OCI-LY7 (cell line): ENCODE data around the gene CD22. TPM values are rescaled to one million over a fixed set of nuclear protein-coding genes. Genes with fewer than 3 reads are reported as not detected.

Experiments
- BruUV-seq: library from RNA; stranded (reverse); fragments of 400-500 nt; replicated peaks from 2 replicates; lab custom pipeline; 2021; lab: Mats Ljungman, UMichigan
- CTCF ChIA-PET: fragments of 300-600 bp; sonication (Branson Sonifier 250); formaldehyde crosslinking; loops from one replicate; lab custom pipeline; 2022; ENCODE audit warnings: antibody characterized with exemption; ENCODE audit not compliant: unreplicated experiment; lab: Charles Lee
- POLR2A ChIA-PET: fragments of 300-600 bp; sonication (Branson Sonifier 250); formaldehyde crosslinking; loops from one replicate; lab custom pipeline; 2022; ENCODE audit warnings: antibody characterized with exemption; lab: Charles Lee
- DNase-seq: peaks from one replicate; pipeline ENCODE4 v3.0.0-alpha.2; 2015; ENCODE audit warnings: low spot score
- H2AFZ ChIP-seq: fragments of 200-600 bp; sonication (generic), shearing (Covaris generic); 2 replicates; pipeline ENCODE4 v1.6.1; 2014; ENCODE audit warnings: mild to moderate bottlenecking, antibody characterized with exemption, low read length, moderate library complexity
- H3K27ac ChIP-seq: fragments of 200-600 bp; sonication (generic); 2 replicates; pipeline ENCODE4 v1.5.1; 2014; ENCODE audit warnings: mixed run types, low read depth, mild to moderate bottlenecking, moderate library complexity, low read length, inconsistent platforms; ENCODE audit not compliant: poor library complexity, severe bottlenecking
- H3K36me3 ChIP-seq: fragments of 200-600 bp; sonication (generic); 2 replicates; pipeline ENCODE4 v1.6.1; 2014; ENCODE audit warnings: mild to moderate bottlenecking, antibody characterized with exemption, low read length, moderate library complexity, mixed read lengths; ENCODE audit not compliant: insufficient read depth
- H3K4me1 ChIP-seq: fragments of 200-600 bp; sonication (generic); 2 replicates; pipeline ENCODE4 v1.5.1; 2014; ENCODE audit warnings: mild to moderate bottlenecking, low read length; ENCODE audit not compliant: insufficient read depth, poor library complexity, severe bottlenecking
- H3K4me2 ChIP-seq: fragments of 200-600 bp; sonication (generic); 2 replicates; pipeline ENCODE4 v1.6.1; 2014; ENCODE audit warnings: mild to moderate bottlenecking, low read length
- H3K4me3 ChIP-seq: fragments of 200-600 bp; sonication (generic); 2 replicates; pipeline ENCODE4 v1.5.1; 2014; ENCODE audit warnings: mild to moderate bottlenecking, low read depth, low read length; ENCODE audit not compliant: poor library complexity, severe bottlenecking
- H3K79me2 ChIP-seq: fragments of 200-600 bp; sonication (generic); 2 replicates; pipeline ENCODE4 v1.6.1; 2016; ENCODE audit warnings: low read depth, mild to moderate bottlenecking, low read length, moderate library complexity, mixed read lengths; ENCODE audit not compliant: insufficient read depth
- H3K9me2 ChIP-seq: fragments of 200-600 bp; sonication (generic); 2 replicates; pipeline ENCODE4 v1.6.1; 2016; ENCODE audit warnings: mild to moderate bottlenecking, low read length, mixed read lengths; ENCODE audit not compliant: insufficient read depth
- H3K9me3 ChIP-seq: fragments of 200-600 bp; sonication (generic); 2 replicates; pipeline ENCODE4 v1.6.1; 2014; ENCODE audit warnings: mild to moderate bottlenecking, mixed run types, low read length, mixed read lengths
- H4K20me1 ChIP-seq: fragments of 200-600 bp; sonication (generic); 2 replicates; pipeline ENCODE4 v1.6.1; 2014; ENCODE audit warnings: mild to moderate bottlenecking, antibody characterized with exemption, low read length, moderate library complexity, mixed read lengths; ENCODE audit not compliant: insufficient read depth
- EZH2phosphoT487 ChIP-seq: fragments of 200-600 bp; sonication (generic); IDR thresholded peaks from 2 replicates; pipeline ENCODE4 v1.6.1; 2018; ENCODE audit warnings: low read depth, borderline replicate concordance, mild to moderate bottlenecking, mixed run types, antibody characterized with exemption, low read length, moderate library complexity, mixed read lengths
- intact Hi-C: fragments of 100-400 bp; cut with micrococcal nuclease; formaldehyde crosslinking; loops from one replicate; pipeline ENCODE4 v1.10.0; 2022; ENCODE audit not compliant: unreplicated experiment
- total RNA-seq, 2 experiments: library from RNA; depleted of rRNA in 1 of 2; stranded (reverse); fragments of >200 nt in 1 of 2; shearing (Covaris generic) in 1 of 2; gene quantifications; 2 replicates each; pipeline ENCODE4 v1.2.3, GENCODE V29; 2014 to 2022
- TF ChIP-seq, protein P1 (sequence below): fragments of 200-600 bp; sonication (generic); conservative IDR thresholded peaks from 2 replicates; pipeline ENCODE4 v1.5.1; 2014; ENCODE audit warnings: mild to moderate bottlenecking, antibody characterized with exemption, low read length, moderate library complexity, mixed read lengths

CD22 gene
- total RNA-seq, 2 experiments from 2014 or later: 413 to 972 TPM

GRCh38 chr19:35292421-35293362 is 36.3 kb upstream of the CD22 start:
- Histone ChIP-seq H3K79me2 (no peaks in the 10 kb centered on the region), H3K9me2 (no peaks in the 10 kb centered on the region), H3K4me2 (peak overlapping the region; percentile 80), H3K4me3 (no peak overlapping the region), H3K4me1 (peaks cover 69% of the 10 kb centered on the region), H2AFZ (no peak overlapping the region), H3K27ac (peak overlapping the region; percentile 20), H3K36me3 (no peaks in the 10 kb centered on the region), H4K20me1 (no peaks in the 10 kb centered on the region), H3K9me3 (no peaks in the 10 kb centered on the region)
- DNase-seq: peak; percentile 80
- no TSS peak for BruUV-seq
- CTCF ChIA-PET: interaction anchor here (0.6 kb wide), 1 partner anchor 56 kb away, joined by 4 read pairs; no protein-coding TSS in a partner anchor
- intact Hi-C loops: no loop called here
- TF ChIP-seq, protein P1, sequence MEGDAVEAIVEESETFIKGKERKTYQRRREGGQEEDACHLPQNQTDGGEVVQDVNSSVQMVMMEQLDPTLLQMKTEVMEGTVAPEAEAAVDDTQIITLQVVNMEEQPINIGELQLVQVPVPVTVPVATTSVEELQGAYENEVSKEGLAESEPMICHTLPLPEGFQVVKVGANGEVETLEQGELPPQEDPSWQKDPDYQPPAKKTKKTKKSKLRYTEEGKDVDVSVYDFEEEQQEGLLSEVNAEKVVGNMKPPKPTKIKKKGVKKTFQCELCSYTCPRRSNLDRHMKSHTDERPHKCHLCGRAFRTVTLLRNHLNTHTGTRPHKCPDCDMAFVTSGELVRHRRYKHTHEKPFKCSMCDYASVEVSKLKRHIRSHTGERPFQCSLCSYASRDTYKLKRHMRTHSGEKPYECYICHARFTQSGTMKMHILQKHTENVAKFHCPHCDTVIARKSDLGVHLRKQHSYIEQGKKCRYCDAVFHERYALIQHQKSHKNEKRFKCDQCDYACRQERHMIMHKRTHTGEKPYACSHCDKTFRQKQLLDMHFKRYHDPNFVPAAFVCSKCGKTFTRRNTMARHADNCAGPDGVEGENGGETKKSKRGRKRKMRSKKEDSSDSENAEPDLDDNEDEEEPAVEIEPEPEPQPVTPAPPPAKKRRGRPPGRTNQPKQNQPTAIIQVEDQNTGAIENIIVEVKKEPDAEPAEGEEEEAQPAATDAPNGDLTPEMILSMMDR: no peak
- no peak for TF ChIP-seq EZH2phosphoT487
- POLR2A ChIA-PET: interaction anchor here (1.0 to 1.8 kb wide), 2 partner anchors 27 to 56 kb away, joined by 4 to 6 read pairs; no protein-coding TSS in a partner anchor

DNA sequence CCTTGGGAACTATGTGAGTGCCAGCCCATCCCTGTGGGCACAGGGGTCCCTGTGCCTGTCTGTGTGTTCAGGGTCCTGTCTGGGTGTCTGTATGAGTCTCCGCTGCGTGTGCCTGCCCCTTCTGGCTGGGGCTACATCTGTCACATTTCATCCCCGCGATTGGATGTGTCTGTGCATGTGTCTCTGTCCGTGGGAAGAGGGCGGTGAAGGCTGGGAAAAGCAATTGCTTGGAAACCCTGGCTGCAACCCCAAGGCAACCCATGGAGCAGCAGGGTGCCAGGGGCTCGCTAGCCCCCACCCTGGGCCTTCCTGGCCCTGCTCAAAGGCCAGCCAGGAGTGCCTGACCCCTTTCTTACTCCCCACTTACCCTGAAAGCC is 35.6 kb upstream of the CD22 start:
- no peak for DNase-seq
- no peaks in the 10 kb centered on the region for H3K9me3 ChIP-seq
- H3K27ac ChIP-seq: no peak overlapping the region
- intact Hi-C loops: no loop called here
- H3K9me2 ChIP-seq: no peaks in the 10 kb centered on the region
- CTCF ChIA-PET: no interaction called here
- TF ChIP-seq, protein P1: no peak
- no peak for TF ChIP-seq EZH2phosphoT487
- peak overlapping the region; percentile 80 for H3K4me2 ChIP-seq
- POLR2A ChIA-PET: no interaction called here
- H3K4me1 ChIP-seq: peaks cover 76% of the 10 kb centered on the region
- no peaks in the 10 kb centered on the region for H3K79me2 ChIP-seq
- H2AFZ ChIP-seq: no peak overlapping the region
- no peak overlapping the region for H3K4me3 ChIP-seq
- 0 out of 2 replicates have a peak, but pooled peaks cover 3% of the 10 kb centered on the region for H3K36me3 ChIP-seq
- BruUV-seq: no TSS peak
- H4K20me1 ChIP-seq: no peaks in the 10 kb centered on the region

DNA sequence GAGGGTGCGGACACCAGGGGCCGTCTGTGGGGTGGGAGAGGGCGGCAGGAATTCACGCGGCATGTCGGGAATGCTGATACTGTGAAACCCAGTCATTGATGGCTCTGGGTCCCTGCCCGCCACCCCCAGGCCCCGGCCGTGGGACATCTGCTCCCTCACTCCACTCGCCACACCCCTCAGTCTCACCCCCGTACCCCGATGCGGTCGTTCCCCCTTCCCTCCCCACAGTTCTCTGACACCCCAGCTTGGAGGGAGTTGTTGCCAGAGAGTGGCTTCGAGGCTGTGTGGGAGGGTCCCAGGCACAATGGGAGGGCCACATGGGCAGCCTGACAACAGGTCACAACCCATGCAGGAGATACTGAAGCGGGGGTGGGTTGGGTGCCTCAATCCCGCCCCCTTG is 35.2 kb upstream of the CD22 start:
- no peaks in the 10 kb centered on the region for H4K20me1 ChIP-seq
- H3K9me2 ChIP-seq: no peaks in the 10 kb centered on the region
- DNase-seq: no peak
- no peak overlapping the region for H2AFZ ChIP-seq
- peak overlapping the region; percentile 20 for H3K4me3 ChIP-seq
- intact Hi-C loops: no loop called here
- H3K36me3 ChIP-seq: 0 out of 2 replicates have a peak, but pooled peaks cover 3% of the 10 kb centered on the region
- H3K79me2 ChIP-seq: no peaks in the 10 kb centered on the region
- H3K4me2 ChIP-seq: peak overlapping the region; percentile 80
- peak overlapping the region; percentile 88 for H3K27ac ChIP-seq
- no peaks in the 10 kb centered on the region for H3K9me3 ChIP-seq
- ChIA-PET CTCF (no interaction called here), POLR2A (interaction anchor here (2.7 kb wide), 1 partner anchor 37 kb away, joined by 14 read pairs; no protein-coding TSS in a partner anchor)
- no peak for TF ChIP-seq EZH2phosphoT487
- TF ChIP-seq, protein P1: no peak
- BruUV-seq: no TSS peak
- peaks cover 79% of the 10 kb centered on the region for H3K4me1 ChIP-seq
